T-cell (primary cell): ENCODE measurements around the gene ZNF778. TPM values are rescaled to one million over a fixed set of nuclear protein-coding genes. Genes with fewer than 3 reads are reported as not detected.

Experiments used
- ATAC-seq, 4 experiments: fragments of 200-7000 bp in 3 of 4; fragments of 150-1000 bp in 1 of 4; cut with Tn5 transposase; replicated peaks in 1 of 4; 1 replicate in 3 of 4; 2 replicates in 1 of 4; pipeline ENCODE4 v1.10.0; 2021; ENCODE audit warnings: moderate library complexity in 3 of 4, mild to moderate bottlenecking in 2 of 4, moderate number of reproducible peaks in 1 of 4
- CTCF ChIA-PET, 2 donors: fragments of 300-600 bp; sonication (Branson Sonifier 250); formaldehyde crosslinking; loops; one replicate each; lab custom pipeline; 2022; ENCODE audit warnings: antibody characterized with exemption in 2 of 2; lab: Charles Lee
- POLR2A ChIA-PET, 2 donors: fragments of 300-600 bp; sonication (Branson Sonifier 250); formaldehyde crosslinking; loops; one replicate each; lab custom pipeline; 2022; ENCODE audit warnings: antibody characterized with exemption in 2 of 2; lab: Charles Lee
- DNase-seq, 35 experiments: peaks; one replicate each; pipeline versions ENCODE4 v3.0.0 to v3.0.0-alpha.2; 2013 to 2023
- H3K27ac ChIP-seq: one replicate; pipeline ENCODE4 v1.5.1; 2013; ENCODE audit warnings: low read length
- H3K27me3 ChIP-seq, 2 experiments: replicated peaks in 1 of 2; 1 replicate in 1 of 2; 2 replicates in 1 of 2; pipeline versions ENCODE4 v1.6.1 to v1.7.0; 2013; ENCODE audit warnings: low read length in 1 of 2, mixed read lengths in 1 of 2; ENCODE audit not compliant: control insufficient read depth in 2 of 2, insufficient read depth in 2 of 2; ENCODE audit errors: extremely low read depth in 1 of 2
- H3K36me3 ChIP-seq, 2 donors: 1 replicate in 1 of 2; 2 replicates in 1 of 2; pipeline versions ENCODE4 v1.6.1 to v1.7.0; 2013; ENCODE audit warnings: low read length in 1 of 2; ENCODE audit not compliant: control insufficient read depth in 2 of 2, insufficient read depth in 1 of 2; ENCODE audit errors: extremely low read depth in 1 of 2
- H3K4me1 ChIP-seq, 2 experiments: 1 replicate in 1 of 2; 2 replicates in 1 of 2; pipeline versions ENCODE4 v1.6.1 to v1.7.0; 2013; ENCODE audit warnings: low read length in 2 of 2, mixed read lengths in 1 of 2; ENCODE audit not compliant: insufficient read depth in 2 of 2, control insufficient read depth in 1 of 2; ENCODE audit errors: extremely low read depth in 1 of 2
- H3K4me3 ChIP-seq, 2 donors: 1 replicate in 1 of 2; 2 replicates in 1 of 2; pipeline versions ENCODE4 v1.5.1 to v1.7.0; 2013; ENCODE audit warnings: mild to moderate bottlenecking in 2 of 2, low read length in 1 of 2, moderate library complexity in 1 of 2; ENCODE audit not compliant: control insufficient read depth in 1 of 2; ENCODE audit errors: extremely low read depth in 1 of 2
- H3K9me3 ChIP-seq: 2 replicates; pipeline ENCODE4 v1.7.0; 2013
- H3K27ac Mint-ChIP-seq, 2 donors: one replicate each; pipeline ENCODE4 v1.8.0; 2020 to 2021; ENCODE audit warnings: mild to moderate bottlenecking in 2 of 2, mixed read lengths in 2 of 2
- H3K27me3 Mint-ChIP-seq, 2 donors: one replicate each; pipeline ENCODE4 v1.8.0; 2021 to 2022; ENCODE audit warnings: mixed read lengths in 2 of 2
- H3K36me3 Mint-ChIP-seq: one replicate; pipeline ENCODE4 v1.8.0; 2021; ENCODE audit warnings: mixed read lengths
- H3K4me1 Mint-ChIP-seq, 3 donors: one replicate each; pipeline ENCODE4 v1.8.0; 2020 to 2022; ENCODE audit warnings: mixed read lengths in 3 of 3, mild to moderate bottlenecking in 1 of 3
- H3K4me3 Mint-ChIP-seq, 3 donors: one replicate each; pipeline ENCODE4 v1.8.0; 2020 to 2022; ENCODE audit warnings: mild to moderate bottlenecking in 3 of 3, mixed read lengths in 3 of 3, moderate library complexity in 3 of 3
- H3K9me3 Mint-ChIP-seq, 3 donors: one replicate each; pipeline ENCODE4 v1.8.0; 2020 to 2022; ENCODE audit warnings: mixed read lengths in 3 of 3
- WGBS: methylation state at CpG from one replicate; pipeline ENCODE4 v1.1.5; 2013; ENCODE audit warnings: missing lambda C conversion rate; ENCODE audit not compliant: insufficient coverage; 5-methylcytosine and 5-hydroxymethylcytosine counted together
- total RNA-seq, 35 experiments: library from RNA in 6 of 35; stranded (reverse) in 6 of 35; fragments of 120-200 nt in 1 of 35; gene quantifications; one replicate each; pipeline versions ENCODE4 v1.2.1 to v1.2.4 and lab custom pipeline; 2013 to 2026

The ZNF778 gene
- total RNA-seq, 5 donors from 2014 or later (not counting 1 experiment from before 2014, with no cell fraction given): 6.0 to 16.3 (median 13.6) TPM

GRCh38 chr16:89193576-89194293 lies 23.8 kb upstream of the ZNF778 start:
- POLR2A ChIA-PET: no interaction called here
- Mint-ChIP-seq H3K4me3 (peak overlapping the region in 1 of 3 donors; percentile 28), H3K27me3 (peaks cover 1 to 10% of the 10 kb centered on the region in 2 donors), H3K27ac (no peak overlapping the region), H3K9me3 (no peaks in the 10 kb centered on the region), H3K36me3 (no peaks in the 10 kb centered on the region), H3K4me1 (peaks cover 0 to 6% (median 0%) of the 10 kb centered on the region in 3 donors)
- Histone ChIP-seq H3K27me3 (peaks cover 0 to 23% of the 10 kb centered on the region in 2 experiments), H3K36me3 (no peaks in the 10 kb centered on the region), H3K4me1 (peaks cover 0 to 13% of the 10 kb centered on the region in 2 experiments), H3K27ac (no peak overlapping the region), H3K4me3 (no peak overlapping the region), H3K9me3 (no peaks in the 10 kb centered on the region)
- WGBS: 90% methylated on average over 24 of the region's 38 CpGs
- no peak for ATAC-seq
- CTCF ChIA-PET: no interaction called here
- no peak for DNase-seq

DNA sequence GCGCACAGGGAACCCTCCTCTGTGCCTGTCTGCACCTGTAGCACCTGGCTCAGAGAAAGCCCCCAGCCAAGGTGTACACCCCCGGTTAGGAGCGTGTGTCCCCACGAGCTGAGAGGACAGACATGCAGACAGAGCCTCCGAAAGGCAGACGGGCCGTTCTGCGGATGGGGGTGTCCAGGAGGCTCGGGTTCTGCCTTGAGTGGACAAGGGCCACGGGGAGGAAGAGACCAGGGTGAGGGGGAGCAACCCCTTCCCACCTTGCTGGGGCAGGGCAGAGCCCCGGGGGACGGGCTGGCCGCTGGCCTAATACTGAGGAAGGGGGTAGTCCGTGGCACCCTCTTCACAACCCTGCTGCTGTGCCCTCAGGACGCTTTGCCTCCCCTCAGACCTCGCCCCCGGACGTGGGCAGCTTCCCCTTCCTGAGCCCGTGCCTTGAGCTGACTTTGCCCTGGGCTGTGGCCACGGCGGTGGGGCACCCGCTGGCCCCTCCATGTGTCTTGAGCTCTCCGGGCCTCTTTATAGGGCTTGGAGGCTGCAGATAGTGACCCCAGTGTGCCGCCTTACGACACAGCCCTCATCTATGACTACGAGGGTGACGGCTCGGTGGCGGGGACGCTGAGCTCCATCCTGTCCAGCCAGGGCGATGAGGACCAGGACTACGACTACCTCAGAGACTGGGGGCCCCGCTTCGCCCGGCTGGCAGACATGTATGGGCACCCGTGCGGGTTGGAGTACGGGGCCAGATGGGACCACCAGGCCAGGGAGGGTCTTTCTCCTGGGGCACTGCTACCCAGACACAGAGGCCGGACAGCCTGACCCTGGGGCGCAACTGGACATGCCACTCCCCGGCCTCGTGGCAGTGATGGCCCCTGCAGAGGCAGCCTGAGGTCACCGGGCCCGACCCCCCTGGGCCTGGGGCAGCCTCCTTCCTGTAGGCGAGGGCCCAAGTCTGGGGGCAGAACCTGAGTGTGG lies 22.9 kb upstream of the ZNF778 start:
- Mint-ChIP-seq H3K4me1 (peaks cover 0 to 6% (median 0%) of the 10 kb centered on the region in 3 donors), H3K27me3 (peaks cover 4 to 17% of the 10 kb centered on the region in 2 donors), H3K4me3 (no peak overlapping the region), H3K27ac (no peak overlapping the region), H3K9me3 (no peaks in the 10 kb centered on the region), H3K36me3 (no peaks in the 10 kb centered on the region)
- CTCF ChIA-PET: interaction anchor here in 1 of 2 donors (0.6 kb wide), 1 partner anchor 567 kb away, joined by 3 read pairs; no protein-coding TSS in a partner anchor
- Histone ChIP-seq H3K9me3 (no peaks in the 10 kb centered on the region), H3K36me3 (no peaks in the 10 kb centered on the region), H3K27me3 (peaks cover 0 to 31% of the 10 kb centered on the region in 2 experiments), H3K4me1 (peaks cover under 1 to 13% of the 10 kb centered on the region in 2 experiments), H3K27ac (no peak overlapping the region), H3K4me3 (no peak overlapping the region)
- POLR2A ChIA-PET: no interaction called here
- DNase-seq (no peak), ATAC-seq (no peak)
- WGBS: 79% methylated on average over 35 of the region's 45 CpGs

DNA sequence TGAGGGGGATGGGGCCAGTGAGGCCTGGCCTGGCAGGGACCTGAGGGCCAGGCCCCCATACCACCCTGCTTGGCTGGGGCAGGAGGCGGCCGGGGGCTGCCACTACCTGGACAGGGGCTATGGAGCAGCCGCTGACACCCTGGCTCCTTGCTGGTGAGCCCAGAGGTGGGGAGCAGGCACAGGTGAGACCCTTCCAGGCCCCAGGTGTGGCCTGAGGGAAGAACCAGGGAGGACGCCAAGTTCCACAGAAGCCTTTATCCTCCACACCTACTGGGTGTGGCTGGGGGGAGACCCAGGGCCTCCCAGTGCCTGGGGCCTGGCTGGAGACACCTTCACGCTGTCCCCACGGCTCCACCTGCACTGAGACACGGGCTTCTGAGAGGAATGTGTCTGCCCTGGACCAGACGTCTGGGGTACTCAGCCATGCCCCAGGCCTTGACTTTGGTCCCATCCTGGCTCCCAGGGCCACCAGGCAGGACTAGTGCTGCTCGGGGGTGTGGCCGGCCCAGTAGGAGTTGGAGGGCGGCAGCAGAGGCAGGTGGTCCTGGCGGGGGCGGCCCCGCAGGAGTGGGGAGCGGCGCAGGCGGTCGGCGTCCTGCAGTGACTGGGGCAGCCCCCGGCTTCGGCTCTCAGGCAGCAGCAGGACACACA lies 21.9 kb upstream of the ZNF778 start:
- peaks cover 6 to 26% of the 10 kb centered on the region in 2 donors for H3K27me3 Mint-ChIP-seq
- no peak overlapping the region for H3K27ac Mint-ChIP-seq
- Histone ChIP-seq H3K27me3 (peaks cover 0 to 42% of the 10 kb centered on the region in 2 experiments), H3K27ac (no peak overlapping the region), H3K9me3 (no peaks in the 10 kb centered on the region), H3K4me1 (peaks cover 7 to 22% of the 10 kb centered on the region in 2 experiments), H3K36me3 (no peaks in the 10 kb centered on the region), H3K4me3 (no peak overlapping the region)
- CTCF ChIA-PET: no interaction called here
- no peaks in the 10 kb centered on the region for H3K36me3 Mint-ChIP-seq
- H3K4me1 Mint-ChIP-seq: peaks cover 0 to 12% (median 6%) of the 10 kb centered on the region in 3 donors
- DNase-seq: no peak
- POLR2A ChIA-PET: no interaction called here
- WGBS: 90% methylated on average over 14 of the region's 21 CpGs
- no peaks in the 10 kb centered on the region for H3K9me3 Mint-ChIP-seq
- no peak overlapping the region for H3K4me3 Mint-ChIP-seq
- no peak for ATAC-seq

DNA sequence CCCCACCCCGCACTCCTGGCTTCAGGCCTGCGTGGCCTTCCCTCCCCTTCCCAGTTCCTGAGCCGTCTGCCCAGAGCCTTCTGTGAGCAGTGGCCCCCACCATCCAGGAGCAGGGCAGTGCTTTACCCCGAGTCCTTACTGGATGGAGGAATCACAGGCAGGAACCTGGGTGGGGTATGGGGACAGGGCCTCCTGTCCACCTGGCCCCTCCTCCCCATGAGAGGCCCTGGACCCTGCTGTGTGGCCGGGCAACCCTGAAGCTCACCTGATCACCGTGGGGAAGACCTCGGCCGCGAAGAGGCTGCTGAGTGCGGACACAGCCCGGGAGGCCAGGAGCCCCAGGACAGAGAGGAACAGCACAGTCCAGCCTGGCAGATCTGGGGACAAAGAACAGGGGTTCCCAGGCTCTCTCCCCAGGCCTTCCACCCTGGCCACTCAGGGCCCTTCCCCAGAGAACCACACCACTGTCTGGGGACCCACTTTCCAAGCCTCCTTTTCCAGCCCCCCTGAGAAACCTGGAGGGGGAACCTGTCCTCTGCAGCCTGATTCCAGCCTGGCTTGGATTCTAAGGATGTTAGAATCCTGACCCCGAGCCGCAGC lies 20.4 kb upstream of the ZNF778 start:
- POLR2A ChIA-PET: no interaction called here
- Mint-ChIP-seq H3K4me1 (peaks cover 0 to 11% (median 8%) of the 10 kb centered on the region in 3 donors), H3K27me3 (peaks cover 8 to 28% of the 10 kb centered on the region in 2 donors), H3K27ac (no peak overlapping the region), H3K36me3 (no peaks in the 10 kb centered on the region), H3K9me3 (no peaks in the 10 kb centered on the region), H3K4me3 (no peak overlapping the region)
- CTCF ChIA-PET: no interaction called here
- H3K4me3 ChIP-seq: no peak overlapping the region
- H3K27me3 ChIP-seq: peaks cover 0 to 45% of the 10 kb centered on the region in 2 experiments
- H3K4me1 ChIP-seq: peaks cover 7 to 23% of the 10 kb centered on the region in 2 experiments
- 89% methylated on average over 9 of the region's 13 CpGs for WGBS
- H3K9me3 ChIP-seq: no peaks in the 10 kb centered on the region
- ATAC-seq (no peak), DNase-seq (no peak)
- no peaks in the 10 kb centered on the region for H3K36me3 ChIP-seq
- no peak overlapping the region for H3K27ac ChIP-seq

DNA sequence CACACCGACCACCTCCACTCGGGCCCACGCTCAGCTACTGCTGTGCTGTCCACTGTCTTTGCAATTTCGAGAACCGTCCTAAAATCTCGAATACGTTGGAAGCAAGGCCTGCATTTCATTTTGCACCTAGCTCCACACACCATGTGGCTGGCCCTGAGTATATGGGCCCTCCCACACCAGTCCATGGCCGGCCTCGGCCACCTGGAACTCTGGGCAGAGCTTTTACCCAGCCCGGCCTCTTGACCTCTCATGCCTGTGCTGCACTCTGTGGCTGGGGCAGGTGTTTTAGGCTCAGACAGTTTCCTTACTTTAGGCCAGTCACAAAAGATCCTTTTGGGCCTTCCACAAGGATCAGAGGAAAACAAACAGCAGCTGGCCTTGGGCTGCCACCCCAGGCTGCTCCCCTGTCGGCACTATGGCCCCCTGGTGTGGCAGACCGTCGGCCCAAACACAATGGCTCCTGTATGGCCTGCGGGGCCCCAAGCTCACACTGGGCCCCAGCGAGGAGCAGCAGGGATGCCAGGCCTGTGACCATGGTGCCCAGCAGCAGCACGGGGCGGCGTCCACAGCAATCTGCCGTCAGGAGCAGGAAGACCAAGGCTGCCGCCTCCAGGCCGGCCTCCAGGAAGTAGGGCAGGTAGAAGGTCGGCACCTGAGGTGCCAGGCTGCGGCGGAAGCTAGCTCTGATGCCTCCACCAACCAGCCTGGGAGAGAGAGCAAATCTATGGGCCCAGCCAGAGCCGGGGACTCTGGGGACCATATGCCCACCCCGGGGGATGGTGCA lies 19.7 kb upstream of the ZNF778 start:
- Mint-ChIP-seq H3K27me3 (peaks cover 11 to 32% of the 10 kb centered on the region in 2 donors), H3K36me3 (no peaks in the 10 kb centered on the region), H3K4me3 (no peak overlapping the region), H3K27ac (no peak overlapping the region), H3K9me3 (peaks cover 0 to 2% (median 0%) of the 10 kb centered on the region in 3 donors), H3K4me1 (peaks cover 0 to 17% (median 11%) of the 10 kb centered on the region in 3 donors)
- ChIA-PET POLR2A (no interaction called here), CTCF (no interaction called here)
- Histone ChIP-seq H3K4me3 (no peak overlapping the region), H3K27me3 (peaks cover 4 to 52% of the 10 kb centered on the region in 2 experiments), H3K9me3 (no peaks in the 10 kb centered on the region), H3K36me3 (no peaks in the 10 kb centered on the region), H3K27ac (no peak overlapping the region), H3K4me1 (peaks cover 7 to 23% of the 10 kb centered on the region in 2 experiments)
- DNase-seq (no peak), ATAC-seq (no peak)
- WGBS: 89% methylated on average over 26 of the region's 26 CpGs
